Activated naive CD4-positive, alpha-beta T cell (primary cell): ENCODE data around the gene ATP6V1F.

Experiments used
- DNase-seq, 4 experiments: peaks; one replicate each; lab custom pipeline; 2025; lab: John Stamatoyannopoulos, UW

ATP6V1F gene

DNA sequence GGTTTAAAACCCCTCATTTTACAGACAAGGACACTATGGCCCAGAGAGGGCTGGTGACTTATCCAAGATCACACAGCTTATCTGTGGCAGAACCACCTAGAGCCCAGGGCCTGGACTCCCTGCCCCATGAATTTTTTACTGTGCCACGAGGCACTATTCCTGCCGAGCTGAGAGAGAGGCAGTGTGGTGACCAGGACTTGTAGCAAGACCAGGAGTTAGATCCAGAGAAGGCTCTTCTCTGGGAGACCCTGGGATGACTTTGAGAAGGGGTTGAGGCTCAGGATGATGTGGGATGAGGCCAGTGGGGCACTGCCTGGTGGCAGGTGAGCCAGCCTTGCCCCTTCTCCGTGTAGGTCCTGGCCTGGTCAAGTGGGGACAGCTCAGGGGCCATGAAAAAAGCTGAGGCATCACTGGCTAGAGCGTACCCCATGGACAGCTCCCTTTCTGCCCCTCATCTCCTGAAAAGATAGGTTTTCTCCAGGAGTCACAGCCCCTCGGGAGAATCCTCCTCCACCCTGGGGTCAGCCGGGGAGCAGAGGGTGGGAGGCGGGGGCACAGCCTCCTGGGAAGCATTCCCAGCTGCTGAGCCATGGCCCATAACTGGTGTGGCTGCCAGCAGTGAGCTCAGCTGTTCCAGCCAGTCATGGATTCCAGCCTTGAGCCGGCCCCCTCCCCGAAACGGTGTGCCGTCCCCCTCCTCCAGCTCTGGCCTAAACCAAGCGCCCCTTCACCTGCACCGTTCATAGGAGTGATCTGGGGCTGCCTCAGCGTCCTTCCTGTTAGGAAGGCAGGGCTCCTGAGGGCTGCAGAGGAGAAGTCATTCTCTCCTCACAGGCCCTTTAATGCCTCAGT, 26.6 kb upstream of the ATP6V1F start:
- DNase-seq: no peak

DNA sequence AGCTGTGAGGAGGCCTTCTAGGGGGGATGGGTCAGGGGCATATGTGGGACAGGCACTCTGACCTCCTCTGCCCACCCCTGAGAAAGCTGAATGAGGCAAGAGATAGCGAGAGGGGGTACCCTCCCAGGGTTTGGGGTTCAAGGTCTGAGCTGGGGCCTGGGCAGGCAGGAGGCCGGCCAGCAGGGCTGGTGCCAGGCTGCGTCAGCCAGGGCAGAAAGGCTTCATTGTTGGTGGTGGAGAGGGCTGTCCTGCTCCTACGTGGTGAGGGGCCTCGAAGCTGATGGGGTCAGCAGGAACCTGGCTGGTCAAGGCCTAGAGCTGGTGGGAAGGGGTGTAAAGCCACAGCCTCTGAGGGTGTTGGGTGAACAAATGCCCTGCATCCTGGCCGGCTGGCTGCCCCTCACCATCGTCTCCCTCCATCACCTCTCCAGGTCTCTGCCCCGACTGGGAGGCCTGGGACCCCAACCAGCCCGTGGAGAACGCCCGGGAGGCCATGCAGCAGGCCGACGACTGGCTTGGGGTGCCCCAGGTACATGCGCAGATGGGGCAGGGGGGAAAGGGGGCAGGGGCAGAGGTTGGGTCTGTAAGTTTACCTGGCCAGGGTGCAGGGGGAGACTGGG, 25.8 kb upstream of the ATP6V1F start:
- DNase-seq: no peak

DNA sequence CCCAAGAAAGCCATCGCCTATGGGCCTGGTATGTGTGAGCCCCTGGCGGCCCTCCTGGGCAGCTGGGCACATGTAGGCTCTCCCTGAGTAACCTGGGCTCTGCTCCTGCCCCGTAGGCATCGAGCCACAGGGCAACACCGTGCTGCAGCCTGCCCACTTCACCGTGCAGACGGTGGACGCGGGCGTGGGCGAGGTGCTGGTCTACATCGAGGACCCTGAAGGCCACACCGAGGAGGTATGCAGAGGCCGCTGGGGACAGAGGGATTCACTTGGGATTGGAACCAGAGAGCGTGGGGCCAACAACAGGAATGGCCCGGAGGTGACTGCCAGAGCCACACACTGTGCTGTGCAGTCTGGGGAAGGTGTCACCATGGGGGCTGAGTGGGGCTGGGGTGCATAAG, 25.1 kb upstream of the ATP6V1F start:
- no peak for DNase-seq

DNA sequence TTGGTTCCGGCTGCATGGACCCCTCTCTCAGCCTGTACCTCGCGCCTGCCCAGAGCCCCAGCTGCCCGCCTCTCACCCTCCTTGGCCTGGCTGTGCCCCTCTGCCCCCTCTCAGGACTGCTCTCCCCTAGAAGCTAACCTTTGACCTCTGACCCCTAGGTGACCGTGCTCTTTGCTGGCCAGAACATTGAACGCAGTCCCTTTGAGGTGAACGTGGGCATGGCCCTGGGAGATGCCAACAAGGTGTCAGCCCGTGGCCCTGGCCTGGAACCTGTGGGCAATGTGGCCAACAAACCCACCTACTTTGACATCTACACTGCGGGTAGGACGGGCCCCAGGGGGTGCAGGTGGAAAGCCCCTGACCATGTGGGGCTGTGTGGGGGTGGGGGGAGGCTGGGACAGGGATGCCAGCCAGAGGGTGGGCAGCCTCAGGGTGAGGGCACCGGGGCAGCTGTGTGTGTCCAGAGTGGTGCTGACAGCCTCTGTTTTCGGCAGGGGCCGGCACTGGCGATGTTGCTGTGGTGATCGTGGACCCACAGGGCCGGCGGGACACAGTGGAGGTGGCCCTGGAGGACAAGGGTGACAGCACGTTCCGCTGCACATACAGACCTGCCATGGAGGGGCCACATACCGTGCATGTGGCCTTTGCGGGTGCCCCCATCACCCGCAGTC, 24.4 kb upstream of the ATP6V1F start:
- DNase-seq: no peak

DNA sequence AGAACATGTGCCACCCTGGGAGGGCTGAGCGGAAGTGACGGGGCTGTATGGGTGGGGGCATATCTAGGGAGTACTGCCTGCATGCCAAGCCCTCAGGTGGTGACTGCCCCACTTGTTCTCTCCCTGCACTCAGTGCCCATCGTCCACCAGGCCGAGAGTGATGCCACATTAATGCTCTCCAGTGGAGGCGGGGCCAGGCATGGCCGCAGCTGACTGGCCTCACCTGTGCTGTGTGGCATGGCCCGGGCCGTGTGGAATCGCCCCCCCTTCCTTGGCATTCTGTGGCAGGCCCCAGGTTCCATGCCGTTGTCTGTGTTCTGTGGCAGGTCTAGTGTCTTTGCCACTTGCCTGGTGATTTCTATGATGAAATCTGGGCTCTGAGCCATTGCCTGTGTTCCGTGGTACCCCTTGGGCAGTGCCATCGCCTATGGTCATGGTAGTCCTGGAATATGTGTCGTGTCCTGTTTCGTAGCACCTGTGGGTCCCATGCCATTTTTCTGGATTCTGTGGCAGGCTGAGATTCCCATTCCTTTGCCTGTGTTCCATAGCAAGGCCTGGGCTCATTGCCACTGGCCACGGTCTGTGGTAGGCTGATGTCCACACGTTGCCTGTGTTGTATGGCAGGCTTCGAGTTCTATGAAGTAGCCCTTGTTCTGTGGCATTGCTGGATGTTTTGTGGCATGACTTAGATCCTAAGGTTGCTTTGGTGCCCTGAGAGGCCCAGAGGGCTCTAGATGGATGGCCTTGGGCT, 23.5 kb upstream of the ATP6V1F start:
- no peak for DNase-seq

DNA sequence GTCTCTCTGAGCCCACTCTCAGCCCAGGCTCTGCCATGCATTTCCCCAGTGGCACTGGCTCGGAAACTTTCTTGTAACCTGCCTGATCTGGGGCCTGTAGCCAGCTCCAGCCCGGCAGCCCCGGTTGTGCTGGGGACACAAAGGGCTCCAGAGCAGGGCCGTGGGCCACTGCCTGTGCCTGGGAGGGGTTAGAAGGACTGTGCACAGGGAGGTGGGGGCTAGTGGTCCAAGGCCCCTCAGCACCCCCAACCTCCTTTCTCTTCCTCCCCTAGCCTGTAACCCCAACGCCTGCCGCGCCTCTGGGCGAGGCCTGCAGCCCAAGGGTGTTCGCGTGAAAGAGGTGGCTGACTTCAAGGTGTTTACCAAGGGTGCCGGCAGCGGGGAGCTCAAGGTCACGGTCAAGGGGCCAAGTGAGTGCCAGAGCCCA, 22.9 kb upstream of the ATP6V1F start:
- no peak for DNase-seq

DNA sequence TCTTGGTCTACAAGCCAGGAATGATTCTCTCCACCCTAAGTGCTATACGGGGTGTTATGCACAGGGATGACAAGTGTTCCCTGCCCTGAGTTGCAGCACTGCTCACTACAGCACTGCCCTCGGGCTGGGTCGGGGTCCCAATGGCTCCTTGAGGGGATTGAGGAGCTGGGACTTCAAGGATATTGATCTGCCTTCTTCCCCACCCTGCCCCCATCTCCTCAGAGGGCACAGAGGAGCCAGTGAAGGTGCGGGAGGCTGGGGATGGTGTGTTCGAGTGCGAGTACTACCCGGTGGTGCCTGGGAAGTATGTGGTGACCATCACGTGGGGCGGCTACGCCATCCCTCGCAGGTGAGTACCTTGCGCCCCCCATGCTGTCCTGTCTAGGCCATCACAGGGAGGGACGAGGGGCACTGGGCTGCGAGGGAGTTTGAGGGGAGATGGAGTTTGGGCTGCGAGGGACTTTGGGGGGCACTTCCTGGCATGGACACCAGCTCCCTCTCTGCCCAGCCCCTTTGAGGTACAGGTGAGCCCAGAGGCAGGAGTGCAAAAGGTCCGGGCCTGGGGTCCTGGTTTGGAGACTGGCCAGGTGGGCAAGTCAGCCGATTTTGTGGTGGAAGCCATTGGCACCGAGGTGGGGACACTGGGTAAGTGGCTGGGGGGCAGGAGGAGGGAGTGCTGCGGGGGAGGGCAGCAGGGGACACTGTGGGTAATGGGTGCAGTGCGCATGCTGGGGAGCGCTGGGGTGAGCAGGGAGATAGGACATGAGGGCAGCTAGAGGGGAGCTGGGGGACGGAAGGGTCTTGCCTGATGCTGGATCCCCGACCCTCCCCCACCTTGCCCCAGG, 22.1 kb upstream of the ATP6V1F start:
- no peak for DNase-seq

DNA sequence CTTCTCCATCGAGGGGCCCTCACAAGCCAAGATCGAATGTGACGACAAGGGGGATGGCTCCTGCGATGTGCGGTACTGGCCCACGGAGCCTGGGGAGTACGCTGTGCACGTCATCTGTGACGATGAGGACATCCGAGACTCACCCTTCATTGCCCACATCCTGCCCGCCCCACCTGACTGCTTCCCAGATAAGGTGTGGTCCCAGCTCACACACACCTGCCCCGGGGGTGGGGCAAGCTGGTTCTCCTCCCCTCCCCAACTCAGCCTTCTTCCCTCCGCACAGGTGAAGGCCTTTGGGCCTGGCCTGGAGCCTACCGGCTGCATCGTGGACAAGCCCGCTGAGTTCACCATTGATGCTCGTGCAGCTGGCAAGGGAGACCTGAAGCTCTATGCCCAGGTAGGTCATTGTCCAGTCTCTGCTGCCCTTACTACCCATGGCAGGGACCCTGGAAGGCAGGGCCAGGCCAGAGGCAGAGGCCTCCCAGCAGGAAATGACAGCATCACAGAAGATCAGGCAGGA, 21.4 kb upstream of the ATP6V1F start:
- no peak for DNase-seq

DNA sequence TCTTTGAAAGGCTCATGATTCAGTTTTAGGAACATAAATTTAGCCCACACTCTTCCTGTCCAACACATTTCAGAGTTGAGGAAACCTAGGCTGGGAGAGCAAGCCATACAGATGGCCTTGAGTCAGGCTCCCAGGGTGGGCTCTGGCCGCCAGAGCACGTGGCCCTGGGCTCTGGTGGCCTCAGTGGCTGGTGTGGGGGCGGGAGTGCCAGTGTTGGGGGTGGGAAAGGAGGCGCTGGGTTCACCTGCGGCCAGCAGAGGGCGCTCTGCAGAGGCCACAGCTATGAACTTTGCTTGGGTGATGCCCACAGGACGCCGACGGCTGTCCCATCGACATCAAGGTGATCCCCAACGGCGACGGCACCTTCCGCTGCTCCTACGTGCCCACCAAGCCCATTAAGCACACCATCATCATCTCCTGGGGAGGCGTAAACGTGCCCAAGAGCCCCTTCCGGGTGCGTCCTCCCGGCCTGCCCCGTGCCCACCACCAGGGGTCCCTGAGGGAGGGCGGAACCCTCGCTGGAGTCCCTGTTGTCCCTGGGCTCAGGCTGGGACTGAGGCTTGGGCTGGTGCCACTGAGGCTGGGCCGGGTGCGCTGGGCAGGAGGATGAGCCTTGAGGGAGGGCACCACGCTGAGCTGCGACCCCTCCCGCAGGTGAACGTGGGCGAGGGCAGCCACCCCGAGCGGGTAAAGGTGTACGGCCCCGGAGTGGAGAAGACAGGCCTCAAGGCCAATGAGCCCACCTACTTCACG, 20.6 kb upstream of the ATP6V1F start:
- DNase-seq: peak in 3 of 4 experiments; percentile 16 to 35 (median 29)

DNA sequence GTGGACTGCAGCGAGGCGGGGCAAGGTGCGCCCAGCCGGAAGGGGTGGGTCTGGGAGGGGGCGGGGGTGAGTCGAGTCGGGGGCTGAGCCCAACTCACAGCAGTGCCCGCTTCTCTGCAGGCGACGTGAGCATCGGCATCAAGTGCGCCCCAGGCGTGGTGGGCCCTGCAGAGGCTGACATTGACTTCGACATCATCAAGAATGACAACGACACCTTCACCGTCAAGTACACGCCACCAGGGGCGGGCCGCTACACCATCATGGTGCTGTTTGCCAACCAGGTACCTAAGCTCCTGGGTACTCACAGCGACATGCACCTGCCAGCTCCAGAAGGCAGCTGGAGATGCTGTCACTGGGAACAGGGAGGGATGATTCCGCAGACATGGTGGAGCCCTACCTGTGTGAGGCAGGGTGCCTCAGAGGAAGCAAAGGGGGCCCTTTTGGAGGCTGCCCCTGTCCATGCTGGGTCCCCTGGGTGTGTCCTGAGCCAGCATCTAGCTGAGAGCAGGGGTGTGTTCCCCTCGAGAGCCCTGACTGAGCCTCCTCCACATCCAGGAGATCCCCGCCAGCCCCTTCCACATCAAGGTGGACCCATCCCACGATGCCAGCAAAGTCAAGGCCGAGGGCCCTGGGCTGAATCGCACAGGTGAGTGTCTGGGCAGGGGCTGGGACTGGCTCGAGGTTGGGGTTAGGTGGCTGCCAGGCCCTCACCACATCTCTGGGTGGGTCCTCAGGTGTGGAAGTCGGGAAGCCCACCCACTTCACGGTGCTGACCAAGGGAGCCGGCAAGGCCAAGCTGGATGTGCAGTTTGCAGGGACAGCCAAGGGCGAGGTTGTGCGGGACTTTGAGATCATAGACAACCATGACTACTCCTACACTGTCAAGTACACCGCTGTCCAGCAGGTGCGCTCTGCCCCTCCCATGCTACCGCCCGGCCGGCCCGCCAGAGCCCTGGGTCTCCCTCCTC, 19.7 kb upstream of the ATP6V1F start:
- DNase-seq: no peak

DNA sequence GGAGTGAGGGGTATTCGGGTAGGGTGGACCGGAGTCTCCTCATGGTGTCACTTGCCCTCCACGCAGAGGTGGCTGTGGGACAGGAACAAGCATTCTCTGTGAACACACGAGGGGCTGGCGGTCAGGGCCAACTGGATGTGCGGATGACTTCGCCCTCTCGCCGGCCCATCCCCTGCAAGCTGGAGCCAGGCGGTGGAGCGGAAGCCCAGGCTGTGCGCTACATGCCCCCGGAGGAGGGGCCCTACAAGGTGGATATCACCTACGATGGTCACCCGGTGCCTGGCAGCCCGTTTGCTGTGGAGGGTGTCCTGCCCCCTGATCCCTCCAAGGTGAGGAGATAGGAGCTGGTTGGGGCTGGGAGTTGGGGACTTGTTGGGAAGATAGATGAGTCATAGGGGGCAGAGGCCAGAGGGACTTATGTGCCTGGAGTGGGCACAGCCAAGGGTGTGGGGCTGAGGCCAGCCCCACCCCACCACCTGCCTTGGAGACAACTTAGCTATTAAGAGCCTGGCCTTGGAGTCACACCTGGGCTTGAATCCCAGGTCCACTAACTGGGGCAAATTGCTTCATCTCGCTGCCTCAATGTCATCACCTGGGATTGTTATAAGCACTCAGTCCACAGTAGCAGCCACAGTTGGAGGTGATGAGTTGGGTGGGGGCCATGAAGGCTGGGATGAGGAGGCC, 18.6 kb upstream of the ATP6V1F start:
- no peak for DNase-seq

DNA sequence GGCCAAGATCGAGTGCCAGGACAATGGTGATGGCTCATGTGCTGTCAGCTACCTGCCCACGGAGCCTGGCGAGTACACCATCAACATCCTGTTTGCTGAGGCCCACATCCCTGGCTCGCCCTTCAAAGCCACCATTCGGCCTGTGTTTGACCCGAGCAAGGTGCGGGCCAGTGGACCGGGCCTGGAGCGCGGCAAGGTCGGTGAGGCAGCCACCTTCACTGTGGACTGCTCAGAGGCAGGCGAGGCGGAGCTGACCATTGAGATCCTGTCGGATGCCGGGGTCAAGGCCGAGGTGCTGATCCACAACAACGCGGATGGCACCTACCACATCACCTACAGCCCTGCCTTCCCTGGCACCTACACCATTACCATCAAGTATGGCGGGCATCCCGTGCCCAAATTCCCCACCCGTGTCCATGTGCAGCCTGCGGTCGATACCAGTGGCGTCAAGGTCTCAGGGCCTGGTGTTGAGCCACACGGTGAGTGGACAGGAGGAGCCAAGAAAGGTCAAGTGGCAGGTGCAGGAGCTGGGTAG, 17.8 kb upstream of the ATP6V1F start:
- DNase-seq: no peak

DNA sequence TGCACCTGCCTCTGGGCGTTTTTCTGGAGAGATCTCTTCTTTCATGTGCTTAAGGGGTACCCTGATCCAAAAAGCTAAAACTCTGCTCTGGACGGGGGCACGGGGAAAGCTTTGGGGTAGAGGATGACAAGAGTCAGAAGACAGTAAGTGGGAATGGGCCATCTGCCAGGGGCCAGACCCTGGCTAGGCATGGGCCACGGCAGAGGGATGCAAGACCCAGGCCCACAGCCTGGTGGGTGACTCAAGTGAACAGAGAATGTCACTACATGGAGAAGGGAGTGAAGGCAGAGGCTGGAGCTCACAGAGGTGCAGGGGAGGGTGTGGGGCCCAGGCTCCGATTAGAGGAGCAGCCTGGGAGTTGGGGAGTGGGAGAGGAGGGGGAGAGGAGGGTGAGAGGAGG, 17.2 kb upstream of the ATP6V1F start:
- no peak for DNase-seq

DNA sequence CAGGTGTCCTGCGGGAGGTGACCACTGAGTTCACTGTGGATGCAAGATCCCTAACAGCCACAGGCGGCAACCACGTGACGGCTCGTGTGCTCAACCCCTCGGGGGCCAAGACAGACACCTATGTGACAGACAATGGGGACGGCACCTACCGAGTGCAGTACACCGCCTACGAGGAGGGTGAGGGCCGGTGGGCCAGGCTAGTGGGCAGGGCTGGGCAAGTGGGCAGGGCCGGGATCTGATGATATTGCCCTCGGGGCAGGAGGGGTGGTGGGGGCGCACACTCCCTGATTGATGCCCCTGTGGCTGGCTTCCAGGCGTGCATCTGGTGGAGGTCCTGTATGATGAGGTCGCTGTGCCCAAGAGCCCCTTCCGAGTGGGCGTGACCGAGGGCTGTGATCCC, 16.7 kb upstream of the ATP6V1F start:
- DNase-seq: no peak

DNA sequence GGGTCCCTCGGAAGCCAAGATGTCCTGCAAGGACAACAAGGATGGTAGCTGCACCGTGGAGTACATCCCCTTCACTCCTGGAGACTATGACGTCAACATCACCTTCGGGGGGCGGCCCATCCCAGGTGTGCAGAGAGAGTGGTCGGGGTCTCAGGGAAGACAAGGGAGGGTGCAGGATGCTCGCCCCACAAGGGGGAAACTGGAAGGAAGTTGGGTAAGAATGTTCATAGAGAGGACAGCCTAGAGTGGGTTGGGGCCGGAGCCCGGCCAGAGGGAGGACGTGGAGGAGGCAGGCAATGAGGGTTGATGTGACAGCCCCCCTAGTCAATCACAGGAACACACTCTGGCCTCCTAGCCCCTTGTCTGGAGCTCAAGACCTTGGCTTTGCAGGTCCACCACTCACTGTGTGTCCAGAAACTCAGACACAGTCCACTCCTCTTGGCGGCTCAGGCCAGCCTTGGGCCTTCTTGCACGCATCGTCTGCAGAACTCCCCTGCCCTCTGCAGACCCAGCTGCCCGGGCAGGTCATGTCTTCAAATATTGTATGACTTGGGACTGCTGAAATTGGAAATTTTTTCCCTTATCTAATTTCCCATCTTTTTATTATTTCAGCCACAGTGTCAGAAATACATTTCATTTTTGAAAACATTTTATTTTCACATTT, 15.7 kb upstream of the ATP6V1F start:
- no peak for DNase-seq

DNA sequence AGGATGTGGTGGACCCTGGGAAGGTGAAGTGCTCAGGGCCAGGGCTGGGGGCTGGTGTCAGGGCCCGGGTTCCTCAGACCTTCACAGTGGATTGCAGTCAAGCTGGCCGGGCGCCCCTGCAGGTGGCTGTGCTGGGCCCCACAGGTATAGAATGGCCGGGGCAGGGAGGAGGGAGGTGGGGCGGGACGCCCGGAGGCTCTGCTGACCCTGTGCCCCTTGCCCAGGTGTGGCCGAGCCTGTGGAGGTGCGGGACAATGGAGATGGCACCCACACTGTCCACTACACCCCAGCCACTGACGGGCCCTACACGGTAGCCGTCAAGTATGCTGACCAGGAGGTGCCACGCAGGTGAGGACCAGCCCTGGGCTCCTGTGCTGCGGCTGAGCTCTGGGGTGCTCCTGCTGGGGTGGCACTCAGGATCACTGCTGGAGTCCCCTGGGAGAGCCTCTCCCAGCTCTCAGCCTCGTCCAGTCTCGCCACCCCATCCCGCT, 14.9 kb upstream of the ATP6V1F start:
- no peak for DNase-seq

DNA sequence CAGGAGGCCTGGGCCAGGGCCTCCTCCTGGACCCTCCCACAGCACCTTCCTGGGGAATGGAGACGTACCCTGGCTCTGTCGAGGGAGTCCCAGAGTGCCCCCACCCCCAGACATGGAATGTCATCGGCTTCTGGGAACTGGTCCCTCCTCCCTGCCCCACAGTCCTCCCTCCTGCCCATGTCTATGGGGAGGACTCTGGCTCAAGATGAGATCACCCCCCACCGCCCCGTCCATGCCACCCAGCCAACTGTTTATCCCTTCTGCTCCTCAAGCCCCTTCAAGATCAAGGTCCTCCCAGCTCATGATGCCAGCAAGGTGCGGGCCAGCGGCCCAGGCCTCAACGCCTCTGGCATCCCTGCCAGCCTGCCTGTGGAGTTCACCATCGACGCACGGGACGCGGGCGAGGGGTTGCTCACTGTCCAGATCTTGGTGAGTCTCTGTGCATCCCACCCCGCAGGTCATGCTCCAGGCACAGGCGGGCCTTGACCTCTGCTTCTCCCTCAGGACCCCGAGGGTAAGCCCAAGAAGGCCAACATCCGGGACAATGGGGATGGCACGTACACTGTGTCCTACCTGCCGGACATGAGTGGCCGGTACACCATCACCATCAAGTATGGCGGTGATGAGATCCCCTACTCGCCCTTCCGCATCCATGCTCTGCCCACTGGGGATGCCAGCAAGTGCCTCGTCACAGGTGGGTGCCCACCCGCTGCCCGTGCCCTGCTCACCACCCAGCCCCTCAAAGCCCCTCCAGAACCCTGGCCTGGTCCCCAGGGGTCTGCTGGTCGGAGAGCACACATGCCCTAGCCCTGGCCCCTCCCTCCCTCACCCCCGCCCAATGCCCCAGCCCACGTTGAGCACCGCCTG, 14.1 kb upstream of the ATP6V1F start:
- no peak for DNase-seq
